Measurements from ENCODE around the gene ARL15. TPM values are rescaled to one million over a fixed set of nuclear protein-coding genes. Genes with fewer than 3 reads are reported as not detected.
A peak's percentile ranks its signal among the peaks of the same experiment; 100 is the strongest.

ARL15 gene
- total and polyA plus RNA-seq, 9 of the 15 experiments (the other 6 are each of a cell fraction or from before 2014, with no cell fraction given): 18.5 to 80.4 (median 57.0) TPM

GRCh38 chr5:54259090-54259489, 51.3 kb downstream of the ARL15 start:
- Histone ChIP-seq H3K9me1 (ENCODE audit: control insufficient read depth, insufficient read depth, low read length) (no peaks in the 10 kb centered on the region), H2AFZ (ENCODE audit: low read depth, low read length) (no peak overlapping the region), H3K4me1 (replicated peaks in 1 of 2; ENCODE audit: control insufficient read depth in 2 of 2, insufficient read depth in 2 of 2, low read length in 2 of 2) (peaks cover 3 to 41% of the 10 kb centered on the region in 2 experiments; a peak in 4 of 5 replicates), H3K27me3 (ENCODE audit: control insufficient read depth in 2 of 2, insufficient read depth in 2 of 2, low read length in 2 of 2) (no peaks in the 10 kb centered on the region), H3K36me3 (ENCODE audit: control insufficient read depth, insufficient read depth, low read length) (peaks cover 2% of the 10 kb centered on the region; the same call in 1 of the 3 replicates), H3K4me2 (ENCODE audit: insufficient read depth, low read length) (no peak overlapping the region), H3K4me3 (no peak overlapping the region), H3K27ac (ENCODE audit: extremely low read depth, low read depth, low read length) (no peak overlapping the region), H3K9me3 (replicated peaks; ENCODE audit: control insufficient read depth, insufficient read depth, low read depth, low read length) (no peaks in the 10 kb centered on the region), H4K20me1 (replicated peaks; ENCODE audit: control insufficient read depth, insufficient read depth, low read length) (peaks cover 4% of the 10 kb centered on the region), H3K9ac (ENCODE audit: insufficient read depth in 1 of 2, low read depth in 2 of 2, low read length in 2 of 2) (no peak overlapping the region), H3K79me2 (ENCODE audit: control insufficient read depth, insufficient read depth, low read length) (peaks cover 100% of the 10 kb centered on the region)
- no peak for DNase-seq (ENCODE audit: extremely low read depth in 1 of 4, low spot score in 3 of 4)
- FAIRE-seq: no peak
- POLR2A ChIA-PET: interaction anchor here (1.1 kb wide), 1 partner anchor 20 kb away, joined by 3 read pairs; no protein-coding TSS in a partner anchor
- BruUV-seq (replicated peaks): no TSS peak
- intact Hi-C loops (cut with micrococcal nuclease): no loop called here
- CTCF ChIA-PET (ENCODE audit: low intra/inter-chr PET ratio): no interaction called here
- in situ Hi-C loops (cut with MboI): loop anchor here (10.0 kb wide), 1 partner anchor 226 kb away; no protein-coding TSS in a partner anchor
- ATAC-seq: peak; percentile 17; the same call in 1 of the 3 replicates
- TF ChIP-seq FOSL1 (tag; conservative IDR thresholded peaks at IDR 0.05) (peak; percentile 51), ATF3 (IDR thresholded peaks at IDR 0.05) (peak; percentile 53; the same call in 1 of the 2 replicates), ATF3 (CRISPR knock-in tag; conservative IDR thresholded peaks at IDR 0.05) (no peak), JUND (IDR thresholded peaks at IDR 0.05; ENCODE audit: borderline replicate concordance, low read depth, low read length) (peak; percentile 66; the same call in 1 of the 2 replicates), JUND (tag; IDR thresholded peaks at IDR 0.05; ENCODE audit: borderline replicate concordance, low read depth, low read length) (peak; percentile 45; the same call in 1 of the 3 replicates), FOXK2 (conservative IDR thresholded peaks at IDR 0.05 in 1 of 2, IDR thresholded peaks at IDR 0.05 in 1 of 2; ENCODE audit: low read depth in 2 of 2) (no peak), MEIS2 (IDR thresholded peaks at IDR 0.05; ENCODE audit: partially characterized antibody) (peak; percentile 12)

Measured in K562 (cell line).